ENCODE results near the gene GABRR3.

DNA sequence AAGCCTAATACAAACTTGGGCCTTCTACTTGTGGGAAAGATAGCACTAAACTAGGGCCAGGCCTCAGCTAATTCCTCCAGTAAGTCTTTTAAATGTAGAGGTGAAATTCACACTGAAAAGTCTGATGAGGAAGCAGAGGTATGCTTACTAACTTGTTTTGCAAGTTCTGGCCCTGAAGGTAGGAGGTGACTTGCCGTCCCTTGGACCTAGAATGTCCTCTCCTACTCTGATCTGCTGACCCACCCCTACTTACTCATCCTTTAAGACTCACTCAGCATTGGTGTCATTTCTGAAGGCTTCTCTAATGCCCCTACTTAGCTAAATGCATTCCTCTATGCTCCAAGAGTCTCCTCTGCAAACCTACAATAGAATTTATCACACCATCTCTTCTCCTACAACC, 82.2 kb downstream of the GABRR3 start:
- TF ChIP-seq, protein P1, sequence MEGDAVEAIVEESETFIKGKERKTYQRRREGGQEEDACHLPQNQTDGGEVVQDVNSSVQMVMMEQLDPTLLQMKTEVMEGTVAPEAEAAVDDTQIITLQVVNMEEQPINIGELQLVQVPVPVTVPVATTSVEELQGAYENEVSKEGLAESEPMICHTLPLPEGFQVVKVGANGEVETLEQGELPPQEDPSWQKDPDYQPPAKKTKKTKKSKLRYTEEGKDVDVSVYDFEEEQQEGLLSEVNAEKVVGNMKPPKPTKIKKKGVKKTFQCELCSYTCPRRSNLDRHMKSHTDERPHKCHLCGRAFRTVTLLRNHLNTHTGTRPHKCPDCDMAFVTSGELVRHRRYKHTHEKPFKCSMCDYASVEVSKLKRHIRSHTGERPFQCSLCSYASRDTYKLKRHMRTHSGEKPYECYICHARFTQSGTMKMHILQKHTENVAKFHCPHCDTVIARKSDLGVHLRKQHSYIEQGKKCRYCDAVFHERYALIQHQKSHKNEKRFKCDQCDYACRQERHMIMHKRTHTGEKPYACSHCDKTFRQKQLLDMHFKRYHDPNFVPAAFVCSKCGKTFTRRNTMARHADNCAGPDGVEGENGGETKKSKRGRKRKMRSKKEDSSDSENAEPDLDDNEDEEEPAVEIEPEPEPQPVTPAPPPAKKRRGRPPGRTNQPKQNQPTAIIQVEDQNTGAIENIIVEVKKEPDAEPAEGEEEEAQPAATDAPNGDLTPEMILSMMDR (IDR thresholded peaks at IDR 0.05; ENCODE audit: poor library complexity): no peak
- no peak for TF ChIP-seq EZH2 (IDR thresholded peaks at IDR 0.05; ENCODE audit: borderline replicate concordance)
